Measurements from ENCODE around the gene FREM1.

DNA sequence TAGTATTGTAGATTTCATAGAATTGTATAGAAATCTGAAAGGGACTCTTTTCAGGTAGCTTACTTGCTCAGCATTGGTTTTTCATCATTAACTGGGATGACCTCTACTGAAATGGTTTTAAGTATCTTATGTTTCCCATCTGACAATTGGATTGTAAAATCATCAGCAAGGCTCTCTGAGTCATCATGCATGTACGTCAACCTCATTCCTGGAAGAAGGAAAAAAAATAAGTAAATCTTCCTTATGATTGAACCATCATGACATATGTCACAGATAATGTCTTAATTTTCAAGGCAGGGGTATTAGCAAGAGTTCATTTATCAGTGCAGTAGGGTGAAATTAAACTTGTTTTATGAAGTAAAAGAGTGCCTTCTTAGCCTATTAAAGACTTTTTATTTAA lies 112.8 kb downstream of the FREM1 start:
- TF ChIP-seq ZNF550 (CRISPR knock-in tag; IDR thresholded peaks at IDR 0.05; ENCODE audit: borderline replicate concordance) (no peak), EP300 (IDR thresholded peaks at IDR 0.05; ENCODE audit: low read depth in 2 of 2, low read length in 2 of 2) (no peak), EP300 (CRISPR knock-in tag; IDR thresholded peaks at IDR 0.05; ENCODE audit: borderline replicate concordance) (no peak), ZNF737 (CRISPR knock-in tag; IDR thresholded peaks at IDR 0.05; ENCODE audit: borderline replicate concordance) (no peak), U2AF1 (optimal IDR thresholded peaks at IDR 0.05; ENCODE audit: low read depth, low read length) (no peak), ZNF652 (CRISPR knock-in tag; IDR thresholded peaks at IDR 0.05; ENCODE audit: borderline replicate concordance, low read depth) (no peak), CEBPB (IDR thresholded peaks at IDR 0.05; ENCODE audit: borderline replicate concordance, low read depth, low read length) (no peak), SP1 (IDR thresholded peaks at IDR 0.05) (no peak), SP1 (CRISPR knock-in tag; IDR thresholded peaks at IDR 0.05) (no peak), PAWR (CRISPR knock-in tag; IDR thresholded peaks at IDR 0.05; ENCODE audit: borderline replicate concordance) (no peak)
- TF ChIP-seq, protein P1, sequence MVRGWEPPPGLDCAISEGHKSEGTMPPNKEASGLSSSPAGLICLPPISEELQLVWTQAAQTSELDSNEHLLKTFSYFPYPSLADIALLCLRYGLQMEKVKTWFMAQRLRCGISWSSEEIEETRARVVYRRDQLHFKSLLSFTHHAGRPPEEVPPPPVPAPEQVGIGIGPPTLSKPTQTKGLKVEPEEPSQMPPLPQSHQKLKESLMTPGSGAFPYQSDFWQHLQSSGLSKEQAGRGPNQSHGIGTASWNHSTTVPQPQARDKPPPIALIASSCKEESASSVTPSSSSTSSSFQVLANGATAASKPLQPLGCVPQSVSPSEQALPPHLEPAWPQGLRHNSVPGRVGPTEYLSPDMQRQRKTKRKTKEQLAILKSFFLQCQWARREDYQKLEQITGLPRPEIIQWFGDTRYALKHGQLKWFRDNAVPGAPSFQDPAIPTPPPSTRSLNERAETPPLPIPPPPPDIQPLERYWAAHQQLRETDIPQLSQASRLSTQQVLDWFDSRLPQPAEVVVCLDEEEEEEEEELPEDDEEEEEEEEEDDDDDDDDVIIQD (CRISPR knock-in tag; IDR thresholded peaks at IDR 0.05; ENCODE audit: low read depth), result no peak
- TF ChIP-seq, protein P2, sequence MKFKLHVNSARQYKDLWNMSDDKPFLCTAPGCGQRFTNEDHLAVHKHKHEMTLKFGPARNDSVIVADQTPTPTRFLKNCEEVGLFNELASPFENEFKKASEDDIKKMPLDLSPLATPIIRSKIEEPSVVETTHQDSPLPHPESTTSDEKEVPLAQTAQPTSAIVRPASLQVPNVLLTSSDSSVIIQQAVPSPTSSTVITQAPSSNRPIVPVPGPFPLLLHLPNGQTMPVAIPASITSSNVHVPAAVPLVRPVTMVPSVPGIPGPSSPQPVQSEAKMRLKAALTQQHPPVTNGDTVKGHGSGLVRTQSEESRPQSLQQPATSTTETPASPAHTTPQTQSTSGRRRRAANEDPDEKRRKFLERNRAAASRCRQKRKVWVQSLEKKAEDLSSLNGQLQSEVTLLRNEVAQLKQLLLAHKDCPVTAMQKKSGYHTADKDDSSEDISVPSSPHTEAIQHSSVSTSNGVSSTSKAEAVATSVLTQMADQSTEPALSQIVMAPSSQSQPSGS (CRISPR knock-in tag; IDR thresholded peaks at IDR 0.05), result no peak
